SH-SY5Y (cell line): ENCODE measurements around the gene AKAP17A.

ENCODE experiments used
- GATA2 ChIP-seq: IDR thresholded peaks from 2 replicates; pipeline ENCODE4 v1.6.1; 2011; ENCODE audit warnings: mild to moderate bottlenecking, low read depth, low read length
- GATA3 ChIP-seq: IDR thresholded peaks from 2 replicates; pipeline ENCODE4 v1.6.1; 2011; ENCODE audit warnings: low read depth, mild to moderate bottlenecking, low read length, moderate library complexity

DNA sequence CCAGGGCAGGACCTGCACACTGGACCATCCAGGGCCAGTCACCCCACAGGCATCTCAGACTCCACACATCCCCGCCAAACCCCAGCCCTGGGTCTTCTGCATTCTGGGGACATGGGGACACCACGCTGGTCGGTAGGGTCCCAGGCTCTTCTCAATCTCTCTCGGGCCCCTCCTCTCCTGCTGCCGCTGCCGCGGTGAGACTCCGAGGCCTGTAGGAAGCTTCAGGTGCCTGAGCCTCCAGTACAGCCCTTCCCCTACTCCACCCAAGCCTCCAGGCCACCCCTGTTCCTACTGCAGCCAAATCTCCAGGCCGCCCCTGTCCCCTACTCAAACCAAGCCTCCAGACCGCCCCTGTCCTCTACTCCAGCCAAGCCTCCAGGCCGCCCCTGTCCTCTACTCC, 17.9 kb downstream of the AKAP17A start:
- TF ChIP-seq GATA2, result no peak
- TF ChIP-seq GATA3, result no peak
